ENCODE results near the gene KCNK13.

GRCh38 chr14:90159146-90159545 lies 97.4 kb downstream of the KCNK13 start:
- TF ChIP-seq RCOR1 (IDR thresholded peaks at IDR 0.05; ENCODE audit: low read length), result peak; percentile 93
- TF ChIP-seq, protein P1, sequence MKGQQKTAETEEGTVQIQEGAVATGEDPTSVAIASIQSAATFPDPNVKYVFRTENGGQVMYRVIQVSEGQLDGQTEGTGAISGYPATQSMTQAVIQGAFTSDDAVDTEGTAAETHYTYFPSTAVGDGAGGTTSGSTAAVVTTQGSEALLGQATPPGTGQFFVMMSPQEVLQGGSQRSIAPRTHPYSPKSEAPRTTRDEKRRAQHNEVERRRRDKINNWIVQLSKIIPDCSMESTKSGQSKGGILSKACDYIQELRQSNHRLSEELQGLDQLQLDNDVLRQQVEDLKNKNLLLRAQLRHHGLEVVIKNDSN (IDR thresholded peaks at IDR 0.05; ENCODE audit: borderline replicate concordance, low read depth), result no peak
- TF ChIP-seq GABPA (IDR thresholded peaks at IDR 0.05; ENCODE audit: low read depth), result no peak
- TF ChIP-seq CTCF (IDR thresholded peaks at IDR 0.05), result no peak
- TF ChIP-seq PBX3 (IDR thresholded peaks at IDR 0.05), result peak; percentile 26; the same call in 1 of the 2 replicates
- TF ChIP-seq SIN3A (IDR thresholded peaks at IDR 0.05; ENCODE audit: borderline replicate concordance, low read depth, low read length), result no peak
- TF ChIP-seq RAD21 (IDR thresholded peaks at IDR 0.05; ENCODE audit: low read length), result peak; percentile 40
- TF ChIP-seq, protein P2, sequence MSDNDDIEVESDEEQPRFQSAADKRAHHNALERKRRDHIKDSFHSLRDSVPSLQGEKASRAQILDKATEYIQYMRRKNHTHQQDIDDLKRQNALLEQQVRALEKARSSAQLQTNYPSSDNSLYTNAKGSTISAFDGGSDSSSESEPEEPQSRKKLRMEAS (IDR thresholded peaks at IDR 0.05; ENCODE audit: low read depth), result no peak
- no peak for TF ChIP-seq TAF1 (IDR thresholded peaks at IDR 0.05; ENCODE audit: borderline replicate concordance, low read depth, low read length)

Data from SK-N-SH (cell line).